GM23338 (cell line): Measurements from ENCODE around the gene OMG. TPM values are rescaled to one million over a fixed set of nuclear protein-coding genes. Genes with fewer than 3 reads are reported as not detected.

ENCODE experiments used
- ATAC-seq: fragments of 200-7000 bp; cut with Tn5 transposase; 3 replicates; pipeline ENCODE4 v1.9.1; 2020
- DNase-seq: peaks from one replicate; pipeline ENCODE4 v3.0.0-alpha.2; 2015; ENCODE audit warnings: low spot score
- H2AFZ ChIP-seq: fragments of 200-600 bp; sonication (generic); 2 replicates; pipeline ENCODE4 v1.8.0; 2016; ENCODE audit warnings: antibody characterized with exemption, mild to moderate bottlenecking, moderate library complexity
- H3F3A ChIP-seq: fragments of 200-600 bp; sonication (generic); replicated peaks from 2 replicates; pipeline ENCODE4 v1.8.0; 2017; ENCODE audit warnings: antibody characterized with exemption, mixed run types, low read depth
- H3K27ac ChIP-seq: fragments of 200-600 bp; sonication (generic); 2 replicates; pipeline ENCODE4 v1.6.1; 2016; ENCODE audit warnings: low read depth
- H3K27me3 ChIP-seq: fragments of 200-600 bp; sonication (generic); 2 replicates; pipeline ENCODE4 v1.8.0; 2016; ENCODE audit warnings: mild to moderate bottlenecking, mixed run types, moderate library complexity; ENCODE audit not compliant: insufficient read depth
- H3K36me3 ChIP-seq: fragments of 200-600 bp; sonication (generic); 2 replicates; pipeline ENCODE4 v1.8.0; 2016; ENCODE audit warnings: mild to moderate bottlenecking; ENCODE audit not compliant: insufficient read depth
- H3K4me1 ChIP-seq: fragments of 200-600 bp; sonication (generic); 2 replicates; pipeline ENCODE4 v1.8.0; 2016; ENCODE audit warnings: mild to moderate bottlenecking, moderate library complexity; ENCODE audit not compliant: insufficient read depth
- H3K4me2 ChIP-seq: fragments of 200-600 bp; sonication (generic); 2 replicates; pipeline ENCODE4 v1.7.1; 2017; ENCODE audit warnings: mixed run types
- H3K4me3 ChIP-seq: fragments of 200-600 bp; sonication (generic); 2 replicates; pipeline ENCODE4 v1.6.1; 2016; ENCODE audit warnings: mixed run types
- H3K79me2 ChIP-seq: fragments of 200-600 bp; sonication (generic); replicated peaks from 2 replicates; pipeline ENCODE4 v1.8.0; 2017; ENCODE audit warnings: mild to moderate bottlenecking; ENCODE audit not compliant: insufficient read depth
- H3K9me2 ChIP-seq: fragments of 200-600 bp; sonication (generic); 2 replicates; pipeline ENCODE4 v1.8.0; 2017; ENCODE audit not compliant: insufficient read depth
- H4K20me1 ChIP-seq: fragments of 200-600 bp; sonication (generic); replicated peaks from 2 replicates; pipeline ENCODE4 v1.8.0; 2017; ENCODE audit warnings: mild to moderate bottlenecking; ENCODE audit not compliant: insufficient read depth
- H3K27ac Mint-ChIP-seq: 2 replicates; pipeline ENCODE4 v1.8.0; 2020; ENCODE audit warnings: inconsistent platforms, mild to moderate bottlenecking, moderate library complexity, mixed read lengths
- H3K27me3 Mint-ChIP-seq: 3 replicates; pipeline ENCODE4 v1.8.0; 2022; ENCODE audit warnings: low read depth, mild to moderate bottlenecking, moderate library complexity, mixed read lengths, inconsistent platforms; ENCODE audit not compliant: insufficient read depth, poor library complexity
- H3K36me3 Mint-ChIP-seq: 3 replicates; pipeline ENCODE4 v1.8.0; 2021; ENCODE audit warnings: low read depth, mild to moderate bottlenecking, inconsistent platforms, moderate library complexity, mixed read lengths
- H3K4me1 Mint-ChIP-seq: 3 replicates; pipeline ENCODE4 v1.8.0; 2020; ENCODE audit warnings: mild to moderate bottlenecking, inconsistent platforms, mixed read lengths
- H3K4me3 Mint-ChIP-seq: 3 replicates; pipeline ENCODE4 v1.8.0; 2021; ENCODE audit warnings: moderate library complexity, mild to moderate bottlenecking, inconsistent platforms, mixed read lengths
- H3K9me3 Mint-ChIP-seq: 3 replicates; pipeline ENCODE4 v1.8.0; 2020; ENCODE audit warnings: moderate library complexity, mild to moderate bottlenecking, inconsistent platforms, mixed read lengths
- CREB1 ChIP-seq: fragments of 250-450 bp; sonication (Bioruptor Pico); IDR thresholded peaks from 2 replicates; pipeline ENCODE4 v1.5.0; 2020; ENCODE audit warnings: low read depth, mild to moderate bottlenecking, moderate library complexity
- EZH2 ChIP-seq: fragments of 200-600 bp; sonication (generic); IDR thresholded peaks from one replicate; pipeline ENCODE4 v1.8.0; 2017; ENCODE audit warnings: antibody characterized with exemption, mild to moderate bottlenecking, low read depth; ENCODE audit not compliant: unreplicated experiment
- EZH2phosphoT487 ChIP-seq: fragments of 200-600 bp; sonication (generic); IDR thresholded peaks from one replicate; pipeline ENCODE4 v1.8.1; 2018; ENCODE audit warnings: antibody characterized with exemption; ENCODE audit not compliant: unreplicated experiment
- JUNB ChIP-seq: IDR thresholded peaks from one replicate; pipeline ENCODE4 v1.6.1; 2016; ENCODE audit warnings: antibody characterized with exemption; ENCODE audit not compliant: unreplicated experiment
- NANOG ChIP-seq: IDR thresholded peaks from 2 replicates; pipeline ENCODE4 v1.6.1; 2016; ENCODE audit warnings: antibody characterized with exemption, borderline replicate concordance
- POLR2AphosphoS5 ChIP-seq: IDR thresholded peaks from 2 replicates; pipeline ENCODE4 v1.6.1; 2016; ENCODE audit warnings: antibody characterized with exemption, low read depth
- STAT1 ChIP-seq: IDR thresholded peaks from one replicate; pipeline ENCODE4 v1.6.1; 2016; ENCODE audit warnings: antibody characterized with exemption; ENCODE audit not compliant: unreplicated experiment
- ZNF114 ChIP-seq: fragments of 250-450 bp; sonication (Bioruptor Pico); IDR thresholded peaks from 2 replicates; pipeline ENCODE4 v1.5.0; 2020; ENCODE audit warnings: mild to moderate bottlenecking, moderate library complexity
- ZNF331 ChIP-seq: fragments of 250-450 bp; sonication (Bioruptor Pico); IDR thresholded peaks from 2 replicates; pipeline ENCODE4 v1.5.0; 2020; ENCODE audit warnings: low read depth, mild to moderate bottlenecking, moderate library complexity
- polyA plus RNA-seq: library from polyadenylated mRNA; unstranded; fragments of >200 nt; fragmentation: Nextera tagmentation; extraction: Ambion mirVana; gene quantifications from 2 replicates; pipeline ENCODE4 v1.2.1, GENCODE V29; 2016
- total RNA-seq: library from RNA; depleted of rRNA; stranded (reverse); fragments of >200 nt; shearing (Covaris generic); gene quantifications from 2 replicates; pipeline ENCODE4 v1.2.3, GENCODE V29; 2014
- TF ChIP-seq, protein P1 (sequence below): IDR thresholded peaks from 2 replicates; pipeline ENCODE4 v1.6.1; 2016; ENCODE audit warnings: antibody characterized with exemption
- TF ChIP-seq, protein P2 (sequence below), 2 experiments: fragments of 200-600 bp in 1 of 2; sonication (generic) in 1 of 2; conservative IDR thresholded peaks; 2 replicates each; pipeline versions ENCODE4 v1.5.1 to v1.6.1; 2016 to 2017; ENCODE audit warnings: antibody characterized with exemption in 2 of 2, low read depth in 2 of 2, mild to moderate bottlenecking in 2 of 2, moderate library complexity in 1 of 2
- TF ChIP-seq, protein P3 (sequence below): IDR thresholded peaks from one replicate; pipeline ENCODE4 v1.6.1; 2018; ENCODE audit warnings: antibody characterized with exemption; ENCODE audit not compliant: unreplicated experiment
- TF ChIP-seq, protein P4 (sequence below): fragments of 250-450 bp; sonication (Bioruptor Pico); IDR thresholded peaks from 2 replicates; pipeline ENCODE4 v1.5.0; 2020; ENCODE audit warnings: mild to moderate bottlenecking, moderate library complexity

Gene OMG
- total and polyA plus RNA-seq, 2 experiments from 2014 or later, result 0.71 TPM; not detected in 1

DNA sequence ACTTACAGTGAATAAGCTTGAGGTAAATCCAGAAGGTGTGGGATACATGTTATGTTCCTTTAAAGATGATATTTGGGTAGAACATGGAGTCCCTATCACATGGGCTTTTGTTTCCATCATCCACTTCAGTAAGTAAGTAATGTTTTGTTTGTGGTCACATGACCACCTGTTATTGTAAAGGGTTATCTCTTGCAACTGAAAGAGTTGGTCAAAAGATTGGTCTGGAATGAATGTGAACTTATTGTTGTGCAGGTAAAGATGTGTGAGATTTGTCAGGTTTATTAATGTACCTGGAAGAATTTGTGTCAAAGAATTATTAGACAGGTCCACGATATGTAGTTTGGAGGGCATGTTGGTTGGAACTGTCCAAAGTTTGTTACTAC, 1.6 kb downstream of the OMG start:
- Histone ChIP-seq H2AFZ (no peak overlapping the region), H3F3A (no peaks in the 10 kb centered on the region), H3K36me3 (no peaks in the 10 kb centered on the region), H4K20me1 (no peaks in the 10 kb centered on the region), H3K79me2 (no peaks in the 10 kb centered on the region), H3K4me2 (no peak overlapping the region), H3K27ac (no peak overlapping the region), H3K4me3 (no peak overlapping the region), H3K4me1 (peaks cover 10% of the 10 kb centered on the region; the same call in 1 of the 2 replicates), H3K27me3 (no peaks in the 10 kb centered on the region), H3K9me2 (no peaks in the 10 kb centered on the region)
- H3K27ac Mint-ChIP-seq, result no peak overlapping the region
- DNase-seq, result no peak
- H3K27me3 Mint-ChIP-seq, result peaks cover 2% of the 10 kb centered on the region
- no peaks in the 10 kb centered on the region for H3K9me3 Mint-ChIP-seq
- peaks cover 15% of the 10 kb centered on the region for H3K4me1 Mint-ChIP-seq
- no peak for ATAC-seq
- TF ChIP-seq, protein P1, sequence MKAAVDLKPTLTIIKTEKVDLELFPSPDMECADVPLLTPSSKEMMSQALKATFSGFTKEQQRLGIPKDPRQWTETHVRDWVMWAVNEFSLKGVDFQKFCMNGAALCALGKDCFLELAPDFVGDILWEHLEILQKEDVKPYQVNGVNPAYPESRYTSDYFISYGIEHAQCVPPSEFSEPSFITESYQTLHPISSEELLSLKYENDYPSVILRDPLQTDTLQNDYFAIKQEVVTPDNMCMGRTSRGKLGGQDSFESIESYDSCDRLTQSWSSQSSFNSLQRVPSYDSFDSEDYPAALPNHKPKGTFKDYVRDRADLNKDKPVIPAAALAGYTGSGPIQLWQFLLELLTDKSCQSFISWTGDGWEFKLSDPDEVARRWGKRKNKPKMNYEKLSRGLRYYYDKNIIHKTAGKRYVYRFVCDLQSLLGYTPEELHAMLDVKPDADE, result no peak
- TF ChIP-seq NANOG (no peak), EZH2phosphoT487 (no peak), EZH2 (no peak), STAT1 (no peak), JUNB (no peak), POLR2AphosphoS5 (no peak), ZNF114 (CRISPR knock-in tag) (no peak), CREB1 (CRISPR knock-in tag) (no peak), ZNF331 (no peak)
- TF ChIP-seq, protein P2, sequence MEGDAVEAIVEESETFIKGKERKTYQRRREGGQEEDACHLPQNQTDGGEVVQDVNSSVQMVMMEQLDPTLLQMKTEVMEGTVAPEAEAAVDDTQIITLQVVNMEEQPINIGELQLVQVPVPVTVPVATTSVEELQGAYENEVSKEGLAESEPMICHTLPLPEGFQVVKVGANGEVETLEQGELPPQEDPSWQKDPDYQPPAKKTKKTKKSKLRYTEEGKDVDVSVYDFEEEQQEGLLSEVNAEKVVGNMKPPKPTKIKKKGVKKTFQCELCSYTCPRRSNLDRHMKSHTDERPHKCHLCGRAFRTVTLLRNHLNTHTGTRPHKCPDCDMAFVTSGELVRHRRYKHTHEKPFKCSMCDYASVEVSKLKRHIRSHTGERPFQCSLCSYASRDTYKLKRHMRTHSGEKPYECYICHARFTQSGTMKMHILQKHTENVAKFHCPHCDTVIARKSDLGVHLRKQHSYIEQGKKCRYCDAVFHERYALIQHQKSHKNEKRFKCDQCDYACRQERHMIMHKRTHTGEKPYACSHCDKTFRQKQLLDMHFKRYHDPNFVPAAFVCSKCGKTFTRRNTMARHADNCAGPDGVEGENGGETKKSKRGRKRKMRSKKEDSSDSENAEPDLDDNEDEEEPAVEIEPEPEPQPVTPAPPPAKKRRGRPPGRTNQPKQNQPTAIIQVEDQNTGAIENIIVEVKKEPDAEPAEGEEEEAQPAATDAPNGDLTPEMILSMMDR (conservative IDR thresholded peaks at IDR 0.05; ENCODE audit: low read depth in 2 of 2), result no peak
- TF ChIP-seq, protein P3, sequence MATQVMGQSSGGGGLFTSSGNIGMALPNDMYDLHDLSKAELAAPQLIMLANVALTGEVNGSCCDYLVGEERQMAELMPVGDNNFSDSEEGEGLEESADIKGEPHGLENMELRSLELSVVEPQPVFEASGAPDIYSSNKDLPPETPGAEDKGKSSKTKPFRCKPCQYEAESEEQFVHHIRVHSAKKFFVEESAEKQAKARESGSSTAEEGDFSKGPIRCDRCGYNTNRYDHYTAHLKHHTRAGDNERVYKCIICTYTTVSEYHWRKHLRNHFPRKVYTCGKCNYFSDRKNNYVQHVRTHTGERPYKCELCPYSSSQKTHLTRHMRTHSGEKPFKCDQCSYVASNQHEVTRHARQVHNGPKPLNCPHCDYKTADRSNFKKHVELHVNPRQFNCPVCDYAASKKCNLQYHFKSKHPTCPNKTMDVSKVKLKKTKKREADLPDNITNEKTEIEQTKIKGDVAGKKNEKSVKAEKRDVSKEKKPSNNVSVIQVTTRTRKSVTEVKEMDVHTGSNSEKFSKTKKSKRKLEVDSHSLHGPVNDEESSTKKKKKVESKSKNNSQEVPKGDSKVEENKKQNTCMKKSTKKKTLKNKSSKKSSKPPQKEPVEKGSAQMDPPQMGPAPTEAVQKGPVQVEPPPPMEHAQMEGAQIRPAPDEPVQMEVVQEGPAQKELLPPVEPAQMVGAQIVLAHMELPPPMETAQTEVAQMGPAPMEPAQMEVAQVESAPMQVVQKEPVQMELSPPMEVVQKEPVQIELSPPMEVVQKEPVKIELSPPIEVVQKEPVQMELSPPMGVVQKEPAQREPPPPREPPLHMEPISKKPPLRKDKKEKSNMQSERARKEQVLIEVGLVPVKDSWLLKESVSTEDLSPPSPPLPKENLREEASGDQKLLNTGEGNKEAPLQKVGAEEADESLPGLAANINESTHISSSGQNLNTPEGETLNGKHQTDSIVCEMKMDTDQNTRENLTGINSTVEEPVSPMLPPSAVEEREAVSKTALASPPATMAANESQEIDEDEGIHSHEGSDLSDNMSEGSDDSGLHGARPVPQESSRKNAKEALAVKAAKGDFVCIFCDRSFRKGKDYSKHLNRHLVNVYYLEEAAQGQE, result no peak
- TF ChIP-seq, protein P4, sequence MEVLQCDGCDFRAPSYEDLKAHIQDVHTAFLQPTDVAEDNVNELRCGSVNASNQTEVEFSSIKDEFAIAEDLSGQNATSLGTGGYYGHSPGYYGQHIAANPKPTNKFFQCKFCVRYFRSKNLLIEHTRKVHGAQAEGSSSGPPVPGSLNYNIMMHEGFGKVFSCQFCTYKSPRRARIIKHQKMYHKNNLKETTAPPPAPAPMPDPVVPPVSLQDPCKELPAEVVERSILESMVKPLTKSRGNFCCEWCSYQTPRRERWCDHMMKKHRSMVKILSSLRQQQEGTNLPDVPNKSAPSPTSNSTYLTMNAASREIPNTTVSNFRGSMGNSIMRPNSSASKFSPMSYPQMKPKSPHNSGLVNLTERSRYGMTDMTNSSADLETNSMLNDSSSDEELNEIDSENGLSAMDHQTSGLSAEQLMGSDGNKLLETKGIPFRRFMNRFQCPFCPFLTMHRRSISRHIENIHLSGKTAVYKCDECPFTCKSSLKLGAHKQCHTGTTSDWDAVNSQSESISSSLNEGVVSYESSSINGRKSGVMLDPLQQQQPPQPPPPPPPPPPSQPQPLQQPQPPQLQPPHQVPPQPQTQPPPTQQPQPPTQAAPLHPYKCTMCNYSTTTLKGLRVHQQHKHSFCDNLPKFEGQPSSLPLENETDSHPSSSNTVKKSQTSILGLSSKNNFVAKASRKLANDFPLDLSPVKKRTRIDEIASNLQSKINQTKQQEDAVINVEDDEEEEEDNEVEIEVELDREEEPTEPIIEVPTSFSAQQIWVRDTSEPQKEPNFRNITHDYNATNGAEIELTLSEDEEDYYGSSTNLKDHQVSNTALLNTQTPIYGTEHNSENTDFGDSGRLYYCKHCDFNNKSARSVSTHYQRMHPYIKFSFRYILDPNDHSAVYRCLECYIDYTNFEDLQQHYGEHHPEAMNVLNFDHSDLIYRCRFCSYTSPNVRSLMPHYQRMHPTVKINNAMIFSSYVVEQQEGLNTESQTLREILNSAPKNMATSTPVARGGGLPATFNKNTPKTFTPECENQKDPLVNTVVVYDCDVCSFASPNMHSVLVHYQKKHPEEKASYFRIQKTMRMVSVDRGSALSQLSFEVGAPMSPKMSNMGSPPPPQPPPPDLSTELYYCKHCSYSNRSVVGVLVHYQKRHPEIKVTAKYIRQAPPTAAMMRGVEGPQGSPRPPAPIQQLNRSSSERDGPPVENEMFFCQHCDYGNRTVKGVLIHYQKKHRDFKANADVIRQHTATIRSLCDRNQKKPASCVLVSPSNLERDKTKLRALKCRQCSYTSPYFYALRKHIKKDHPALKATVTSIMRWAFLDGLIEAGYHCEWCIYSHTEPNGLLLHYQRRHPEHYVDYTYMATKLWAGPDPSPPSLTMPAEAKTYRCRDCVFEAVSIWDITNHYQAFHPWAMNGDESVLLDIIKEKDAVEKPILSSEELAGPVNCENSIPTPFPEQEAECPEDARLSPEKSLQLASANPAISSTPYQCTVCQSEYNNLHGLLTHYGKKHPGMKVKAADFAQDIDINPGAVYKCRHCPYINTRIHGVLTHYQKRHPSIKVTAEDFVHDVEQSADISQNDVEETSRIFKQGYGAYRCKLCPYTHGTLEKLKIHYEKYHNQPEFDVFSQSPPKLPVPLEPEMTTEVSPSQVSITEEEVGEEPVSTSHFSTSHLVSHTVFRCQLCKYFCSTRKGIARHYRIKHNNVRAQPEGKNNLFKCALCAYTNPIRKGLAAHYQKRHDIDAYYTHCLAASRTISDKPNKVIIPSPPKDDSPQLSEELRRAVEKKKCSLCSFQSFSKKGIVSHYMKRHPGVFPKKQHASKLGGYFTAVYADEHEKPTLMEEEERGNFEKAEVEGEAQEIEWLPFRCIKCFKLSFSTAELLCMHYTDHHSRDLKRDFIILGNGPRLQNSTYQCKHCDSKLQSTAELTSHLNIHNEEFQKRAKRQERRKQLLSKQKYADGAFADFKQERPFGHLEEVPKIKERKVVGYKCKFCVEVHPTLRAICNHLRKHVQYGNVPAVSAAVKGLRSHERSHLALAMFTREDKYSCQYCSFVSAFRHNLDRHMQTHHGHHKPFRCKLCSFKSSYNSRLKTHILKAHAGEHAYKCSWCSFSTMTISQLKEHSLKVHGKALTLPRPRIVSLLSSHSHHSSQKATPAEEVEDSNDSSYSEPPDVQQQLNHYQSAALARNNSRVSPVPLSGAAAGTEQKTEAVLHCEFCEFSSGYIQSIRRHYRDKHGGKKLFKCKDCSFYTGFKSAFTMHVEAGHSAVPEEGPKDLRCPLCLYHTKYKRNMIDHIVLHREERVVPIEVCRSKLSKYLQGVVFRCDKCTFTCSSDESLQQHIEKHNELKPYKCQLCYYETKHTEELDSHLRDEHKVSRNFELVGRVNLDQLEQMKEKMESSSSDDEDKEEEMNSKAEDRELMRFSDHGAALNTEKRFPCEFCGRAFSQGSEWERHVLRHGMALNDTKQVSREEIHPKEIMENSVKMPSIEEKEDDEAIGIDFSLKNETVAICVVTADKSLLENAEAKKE (CRISPR knock-in tag), result no peak
- H3K36me3 Mint-ChIP-seq, result no peaks in the 10 kb centered on the region
- no peak overlapping the region for H3K4me3 Mint-ChIP-seq
